MG63 (cell line): ENCODE measurements around the gene RAD23B. TPM values are rescaled to one million over a fixed set of nuclear protein-coding genes. Genes with fewer than 3 reads are reported as not detected.
"Not testable (repeated sequence)": the region's sequence is repeated elsewhere in the genome, so short reads cannot be mapped to it uniquely, and the experiment has no call there.

ENCODE experiments used
- DNase-seq: peaks from one replicate; pipeline ENCODE4 v3.0.0-alpha.2; 2020
- H3K27me3 ChIP-seq: fragments of 250-450 bp; sonication (Bioruptor Pico); 2 replicates; pipeline ENCODE4 v1.5.1; 2020; ENCODE audit warnings: mild to moderate bottlenecking, moderate library complexity
- H3K36me3 ChIP-seq: fragments of 250-450 bp; sonication (Bioruptor Pico); 2 replicates; pipeline ENCODE4 v1.5.1; 2020; ENCODE audit warnings: mild to moderate bottlenecking, moderate library complexity
- H3K4me3 ChIP-seq: fragments of 250-450 bp; sonication (Bioruptor Pico); 2 replicates; pipeline ENCODE4 v1.5.1; 2020; ENCODE audit warnings: mild to moderate bottlenecking, moderate library complexity
- H3K9me3 ChIP-seq: fragments of 250-450 bp; sonication (Bioruptor Pico); 2 replicates; pipeline ENCODE4 v1.5.1; 2020; ENCODE audit warnings: mild to moderate bottlenecking, moderate library complexity
- total RNA-seq: library from RNA; depleted of rRNA; stranded (reverse); fragments of >200 nt; shearing (Covaris generic); gene quantifications from 2 replicates; pipeline ENCODE4 v1.2.3, GENCODE V29; 2014; ENCODE audit warnings: low replicate concordance

RAD23B gene
- total RNA-seq, 1 experiment from 2014 or later: 169 TPM

GRCh38 chr9:107281184-107281583, 1.9 kb upstream of the RAD23B start:
- Histone ChIP-seq H3K9me3 (no peaks in the 10 kb centered on the region), H3K27me3 (no peaks in the 10 kb centered on the region), H3K4me3 (no peak overlapping the region), H3K36me3 (peaks cover 15% of the 10 kb centered on the region)
- no peak for DNase-seq

- no peaks in the 10 kb centered on the region for H3K27me3 ChIP-seq
- H3K36me3 ChIP-seq: peaks cover 15% of the 10 kb centered on the region
- no peak for DNase-seq
- H3K4me3 ChIP-seq: peak overlapping the region; percentile 98
- no peaks in the 10 kb centered on the region for H3K9me3 ChIP-seq
These were observed 984 bp upstream of the RAD23B start for GRCh38 chr9:107281922-107282667.

GRCh38 chr9:107283623-107284616, 841 bp downstream of the RAD23B start:
- Histone ChIP-seq H3K36me3 (peaks cover 18% of the 10 kb centered on the region), H3K9me3 (no peaks in the 10 kb centered on the region), H3K27me3 (no peaks in the 10 kb centered on the region), H3K4me3 (peak overlapping the region; percentile 98)
- peak; percentile 85 for DNase-seq

- Histone ChIP-seq H3K27me3 (no peaks in the 10 kb centered on the region), H3K9me3 (no peaks in the 10 kb centered on the region), H3K36me3 (peaks cover 18% of the 10 kb centered on the region), H3K4me3 (peak overlapping the region; percentile 98)
- no peak for DNase-seq
These were observed 1.6 kb downstream of the RAD23B start for GRCh38 chr9:107284636-107285035.

- Histone ChIP-seq H3K27me3 (no peaks in the 10 kb centered on the region), H3K36me3 (peaks cover 18% of the 10 kb centered on the region), H3K4me3 (peak overlapping the region; percentile 98), H3K9me3 (no peaks in the 10 kb centered on the region)
- no peak for DNase-seq
These were observed 2.2 kb downstream of the RAD23B start for GRCh38 chr9:107285286-107285685.

- Histone ChIP-seq H3K4me3 (peak overlapping the region; percentile 98), H3K9me3 (no peaks in the 10 kb centered on the region), H3K36me3 (peaks cover 18% of the 10 kb centered on the region), H3K27me3 (no peaks in the 10 kb centered on the region)
- no peak for DNase-seq
These were observed 3.0 kb downstream of the RAD23B start for GRCh38 chr9:107286057-107286456.

- Histone ChIP-seq H3K4me3 (no peak overlapping the region), H3K9me3 (no peaks in the 10 kb centered on the region), H3K36me3 (peaks cover 26% of the 10 kb centered on the region), H3K27me3 (no peaks in the 10 kb centered on the region)
- DNase-seq: no peak
These were observed 5.6 kb downstream of the RAD23B start for GRCh38 chr9:107288701-107289100.

- no peak for DNase-seq
- Histone ChIP-seq H3K27me3 (no peaks in the 10 kb centered on the region), H3K4me3 (no peak overlapping the region), H3K9me3 (no peaks in the 10 kb centered on the region), H3K36me3 (peaks cover 13% of the 10 kb centered on the region)
These were observed 7.5 kb downstream of the RAD23B start for GRCh38 chr9:107290619-107291018.

- no peak for DNase-seq
- Histone ChIP-seq H3K9me3 (no peaks in the 10 kb centered on the region), H3K4me3 (no peak overlapping the region), H3K27me3 (no peaks in the 10 kb centered on the region), H3K36me3 (peaks cover 14% of the 10 kb centered on the region)
These were observed 9.9 kb downstream of the RAD23B start for GRCh38 chr9:107292821-107293542.

- Histone ChIP-seq H3K27me3 (no peaks in the 10 kb centered on the region), H3K4me3 (no peak overlapping the region), H3K9me3 (no peaks in the 10 kb centered on the region), H3K36me3 (peaks cover 14% of the 10 kb centered on the region)
- DNase-seq: no peak
These were observed 10.5 kb downstream of the RAD23B start for GRCh38 chr9:107293543-107294085.

GRCh38 chr9:107294756-107295155, 11.7 kb downstream of the RAD23B start:
- Histone ChIP-seq H3K27me3 (no peaks in the 10 kb centered on the region), H3K9me3 (no peaks in the 10 kb centered on the region), H3K4me3 (no peak overlapping the region), H3K36me3 (peaks cover 14% of the 10 kb centered on the region)
- DNase-seq: no peak

GRCh38 chr9:107295995-107296394, 12.9 kb downstream of the RAD23B start:
- no peak overlapping the region for H3K4me3 ChIP-seq
- no peak for DNase-seq
- no peaks in the 10 kb centered on the region for H3K9me3 ChIP-seq
- peaks cover 19% of the 10 kb centered on the region for H3K36me3 ChIP-seq
- no peaks in the 10 kb centered on the region for H3K27me3 ChIP-seq

- not testable (repeated sequence) for H3K27me3 ChIP-seq, H3K4me3 ChIP-seq, H3K9me3 ChIP-seq, DNase-seq
- H3K36me3 ChIP-seq: peaks cover 25% of the 10 kb centered on the region
These were observed 13.5 kb downstream of the RAD23B start for GRCh38 chr9:107296592-107296991.

GRCh38 chr9:107299437-107299836, 16.4 kb downstream of the RAD23B start:
- H3K27me3 ChIP-seq: no peaks in the 10 kb centered on the region
- H3K4me3 ChIP-seq: no peak overlapping the region
- DNase-seq: no peak
- H3K36me3 ChIP-seq: peaks cover 36% of the 10 kb centered on the region
- no peaks in the 10 kb centered on the region for H3K9me3 ChIP-seq

- no peaks in the 10 kb centered on the region for H3K27me3 ChIP-seq
- peaks cover 73% of the 10 kb centered on the region for H3K36me3 ChIP-seq
- no peak for DNase-seq
- H3K4me3 ChIP-seq: no peak overlapping the region
- no peaks in the 10 kb centered on the region for H3K9me3 ChIP-seq
These were observed 23.2 kb downstream of the RAD23B start for GRCh38 chr9:107306308-107306707.

GRCh38 chr9:107307331-107307730, 24.3 kb downstream of the RAD23B start:
- DNase-seq: no peak
- H3K4me3 ChIP-seq: no peak overlapping the region
- no peaks in the 10 kb centered on the region for H3K9me3 ChIP-seq
- H3K36me3 ChIP-seq: peaks cover 76% of the 10 kb centered on the region
- H3K27me3 ChIP-seq: no peaks in the 10 kb centered on the region
